ENCODE results near the gene SUFU. TPM values are rescaled to one million over a fixed set of nuclear protein-coding genes. Genes with fewer than 3 reads are reported as not detected.
A peak's percentile ranks its signal among the peaks of the same experiment; 100 is the strongest.

The SUFU gene
- total RNA-seq, 2 donors from 2014 or later, result 3.1 to 6.6 TPM

DNA sequence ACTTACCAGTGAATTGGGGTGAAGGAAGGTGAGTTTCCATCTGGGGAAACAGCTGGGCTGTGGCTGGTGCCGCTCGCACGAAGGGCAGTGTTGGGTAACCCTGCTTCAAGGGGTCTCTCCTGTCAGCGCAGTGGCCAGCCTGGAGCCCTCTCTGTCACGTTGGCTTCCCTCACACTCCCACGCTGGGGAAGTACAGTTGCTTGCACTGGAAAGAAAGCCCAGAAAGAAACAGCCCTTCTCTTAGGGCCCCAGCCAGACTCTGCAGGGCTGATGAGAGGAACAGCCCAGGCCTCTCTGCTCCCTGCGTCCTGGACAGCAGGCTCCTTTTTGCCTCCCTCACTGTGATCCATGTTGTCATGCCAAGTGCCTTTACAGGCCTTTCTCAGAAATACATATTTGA is 100.2 kb downstream of the SUFU start:
- Histone ChIP-seq H3K27ac (peak overlapping the region in 1 of 4 donors; percentile 2), H3K9me3 (no peaks in the 10 kb centered on the region), H3K27me3 (no peaks in the 10 kb centered on the region), H3K4me1 (no peaks in the 10 kb centered on the region), H3K4me3 (no peak overlapping the region), H3K36me3 (replicated peaks in 1 of 2; ENCODE audit: insufficient read depth in 1 of 2, low read depth in 2 of 2) (peaks cover 0 to 6% of the 10 kb centered on the region in 2 donors)
- DNase-seq, result no peak
- TF ChIP-seq POLR2A (IDR thresholded peaks at IDR 0.05), result no peak
- TF ChIP-seq, protein P1, sequence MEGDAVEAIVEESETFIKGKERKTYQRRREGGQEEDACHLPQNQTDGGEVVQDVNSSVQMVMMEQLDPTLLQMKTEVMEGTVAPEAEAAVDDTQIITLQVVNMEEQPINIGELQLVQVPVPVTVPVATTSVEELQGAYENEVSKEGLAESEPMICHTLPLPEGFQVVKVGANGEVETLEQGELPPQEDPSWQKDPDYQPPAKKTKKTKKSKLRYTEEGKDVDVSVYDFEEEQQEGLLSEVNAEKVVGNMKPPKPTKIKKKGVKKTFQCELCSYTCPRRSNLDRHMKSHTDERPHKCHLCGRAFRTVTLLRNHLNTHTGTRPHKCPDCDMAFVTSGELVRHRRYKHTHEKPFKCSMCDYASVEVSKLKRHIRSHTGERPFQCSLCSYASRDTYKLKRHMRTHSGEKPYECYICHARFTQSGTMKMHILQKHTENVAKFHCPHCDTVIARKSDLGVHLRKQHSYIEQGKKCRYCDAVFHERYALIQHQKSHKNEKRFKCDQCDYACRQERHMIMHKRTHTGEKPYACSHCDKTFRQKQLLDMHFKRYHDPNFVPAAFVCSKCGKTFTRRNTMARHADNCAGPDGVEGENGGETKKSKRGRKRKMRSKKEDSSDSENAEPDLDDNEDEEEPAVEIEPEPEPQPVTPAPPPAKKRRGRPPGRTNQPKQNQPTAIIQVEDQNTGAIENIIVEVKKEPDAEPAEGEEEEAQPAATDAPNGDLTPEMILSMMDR (IDR thresholded peaks at IDR 0.05), result no peak
- ATAC-seq, result no peak
- intact Hi-C loops (cut with DNase I), result no loop called here
- 70 to 94% methylated on average over 4 to 7 of the region's 7 CpGs for WGBS, 2 donors

DNA sequence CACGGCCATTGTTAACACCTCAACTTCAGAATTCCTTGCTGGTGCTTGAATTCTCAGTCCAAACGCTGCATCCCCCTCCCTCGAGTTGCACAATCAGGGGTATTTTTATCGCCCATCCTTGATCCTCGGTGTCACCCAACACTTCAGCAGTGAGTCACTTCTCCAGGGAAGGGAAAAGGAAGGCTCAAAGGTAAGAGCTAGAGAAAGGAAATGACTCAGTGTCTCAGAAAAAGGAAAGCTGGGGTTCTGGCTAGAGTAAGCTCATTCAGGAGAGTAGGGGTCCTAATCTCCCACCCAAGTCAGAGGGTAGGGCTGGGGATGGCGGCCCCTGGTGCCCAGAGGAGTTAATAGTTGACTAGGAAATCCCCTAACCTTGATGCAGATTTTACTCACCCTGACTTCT is 100.7 kb downstream of the SUFU start:
- peaks cover 0 to 6% of the 10 kb centered on the region in 2 donors for H3K36me3 ChIP-seq (replicated peaks in 1 of 2; ENCODE audit: insufficient read depth in 1 of 2, low read depth in 2 of 2)
- H3K27ac ChIP-seq, result peak overlapping the region in 1 of 4 donors; percentile 2
- H3K9me3 ChIP-seq, result no peaks in the 10 kb centered on the region
- ATAC-seq (no peak), DNase-seq (no peak)
- H3K27me3 ChIP-seq, result no peaks in the 10 kb centered on the region
- WGBS, 2 donors, result 65 to 66% methylated on average over 6 of the region's 6 CpGs
- TF ChIP-seq POLR2A (IDR thresholded peaks at IDR 0.05), result no peak
- TF ChIP-seq, protein P1 (IDR thresholded peaks at IDR 0.05), result no peak
- no peak overlapping the region for H3K4me3 ChIP-seq
- intact Hi-C loops (cut with DNase I), result no loop called here
- no peaks in the 10 kb centered on the region for H3K4me1 ChIP-seq

DNA sequence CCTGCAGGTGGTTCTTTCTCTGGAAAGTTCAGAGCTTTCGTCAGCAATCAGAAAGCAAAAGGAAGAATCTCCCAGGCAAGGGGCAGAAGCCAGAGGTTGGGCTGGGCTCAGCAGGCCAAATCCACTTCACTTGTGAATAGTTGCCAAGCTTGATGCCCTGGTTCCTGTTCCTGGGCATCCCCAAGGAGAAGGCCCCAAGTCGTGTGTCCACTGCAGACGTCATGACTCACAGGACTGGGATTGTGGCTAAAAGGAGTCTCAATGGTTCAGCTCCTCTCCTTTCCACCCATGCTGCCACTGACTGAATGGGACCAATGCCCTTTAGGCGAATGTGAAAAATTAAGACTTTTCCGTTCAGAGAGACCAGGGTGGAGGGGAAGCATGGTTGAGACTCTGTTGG is 101.9 kb downstream of the SUFU start:
- no peaks in the 10 kb centered on the region for H3K4me1 ChIP-seq
- H3K27ac ChIP-seq, result no peak overlapping the region
- H3K4me3 ChIP-seq, result no peak overlapping the region
- WGBS, 2 donors, result 73 to 78% methylated on average over 5 of the region's 5 CpGs
- DNase-seq, result no peak
- TF ChIP-seq, protein P1 (IDR thresholded peaks at IDR 0.05), result no peak
- TF ChIP-seq POLR2A (IDR thresholded peaks at IDR 0.05), result no peak
- no peaks in the 10 kb centered on the region for H3K27me3 ChIP-seq
- ATAC-seq, result no peak
- intact Hi-C loops (cut with DNase I), result no loop called here
- H3K9me3 ChIP-seq, result no peaks in the 10 kb centered on the region
- peaks cover 0 to 6% of the 10 kb centered on the region in 2 donors for H3K36me3 ChIP-seq (replicated peaks in 1 of 2; ENCODE audit: insufficient read depth in 1 of 2, low read depth in 2 of 2)

DNA sequence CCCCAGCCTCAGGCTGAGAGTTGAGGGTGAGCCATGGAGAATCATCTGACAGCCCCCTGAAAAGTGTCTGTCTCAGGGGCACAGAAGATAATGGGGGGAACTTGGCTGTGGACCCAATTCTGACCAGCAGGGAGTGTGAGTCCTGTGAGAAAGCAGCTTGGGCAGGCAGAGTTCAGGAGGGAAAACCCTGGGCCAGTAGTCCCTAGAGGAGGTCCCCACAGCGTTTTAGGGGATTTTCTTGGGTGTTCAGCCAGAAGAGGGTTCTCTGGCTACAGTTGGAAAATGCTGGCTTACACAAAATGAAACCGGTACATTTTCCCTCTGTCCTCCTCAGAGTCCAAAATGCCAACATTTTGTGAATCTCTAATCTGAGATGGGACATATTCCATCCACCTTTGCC is 104.7 kb downstream of the SUFU start:
- ATAC-seq, result no peak
- Histone ChIP-seq H3K27ac (no peak overlapping the region), H3K36me3 (replicated peaks in 1 of 2; ENCODE audit: insufficient read depth in 1 of 2, low read depth in 2 of 2) (peaks cover 0 to 3% of the 10 kb centered on the region in 2 donors), H3K27me3 (no peaks in the 10 kb centered on the region), H3K4me3 (no peak overlapping the region), H3K9me3 (no peaks in the 10 kb centered on the region), H3K4me1 (peaks cover 8% of the 10 kb centered on the region)
- WGBS, 2 donors, result 70 to 81% methylated on average over 2 of the region's 2 CpGs
- TF ChIP-seq POLR2A (IDR thresholded peaks at IDR 0.05), result no peak
- TF ChIP-seq, protein P1 (IDR thresholded peaks at IDR 0.05), result no peak
- intact Hi-C loops (cut with DNase I), result no loop called here
- DNase-seq, result no peak

DNA sequence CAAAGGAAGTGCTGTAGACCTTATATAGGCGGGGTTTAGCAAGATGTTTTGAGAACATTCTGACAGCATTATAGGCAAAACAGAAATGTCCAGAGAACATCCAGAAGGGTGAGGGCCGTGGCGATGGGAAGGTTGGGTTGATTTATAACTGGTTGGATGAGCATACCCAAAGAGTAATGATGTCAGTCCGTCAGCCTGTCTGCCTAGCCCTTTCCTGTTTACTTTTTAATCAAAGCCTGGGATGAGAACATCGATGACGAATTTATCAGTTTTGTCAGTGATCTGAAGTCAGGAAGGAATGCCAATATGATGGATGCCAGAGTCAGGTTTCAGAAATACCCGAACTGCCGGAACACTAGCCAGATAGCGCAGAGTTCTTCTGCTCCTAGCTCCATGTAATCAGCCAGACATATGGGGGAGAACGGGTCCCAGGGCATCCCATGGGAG is 106.7 kb downstream of the SUFU start:
- H3K27ac ChIP-seq, result no peak overlapping the region
- 74% methylated on average over 10 of the region's 10 CpGs for WGBS, 2 donors
- H3K36me3 ChIP-seq (replicated peaks in 1 of 2; ENCODE audit: insufficient read depth in 1 of 2, low read depth in 2 of 2), result no peaks in the 10 kb centered on the region
- TF ChIP-seq, protein P1 (IDR thresholded peaks at IDR 0.05), result no peak
- no peak for TF ChIP-seq POLR2A (IDR thresholded peaks at IDR 0.05)
- no peaks in the 10 kb centered on the region for H3K27me3 ChIP-seq
- no peaks in the 10 kb centered on the region for H3K9me3 ChIP-seq
- DNase-seq (no peak), ATAC-seq (no peak)
- intact Hi-C loops (cut with DNase I), result no loop called here
- no peak overlapping the region for H3K4me3 ChIP-seq
- H3K4me1 ChIP-seq, result peaks cover 8% of the 10 kb centered on the region
